ENCODE results near the gene SLC2A8.

SLC2A8 gene

DNA sequence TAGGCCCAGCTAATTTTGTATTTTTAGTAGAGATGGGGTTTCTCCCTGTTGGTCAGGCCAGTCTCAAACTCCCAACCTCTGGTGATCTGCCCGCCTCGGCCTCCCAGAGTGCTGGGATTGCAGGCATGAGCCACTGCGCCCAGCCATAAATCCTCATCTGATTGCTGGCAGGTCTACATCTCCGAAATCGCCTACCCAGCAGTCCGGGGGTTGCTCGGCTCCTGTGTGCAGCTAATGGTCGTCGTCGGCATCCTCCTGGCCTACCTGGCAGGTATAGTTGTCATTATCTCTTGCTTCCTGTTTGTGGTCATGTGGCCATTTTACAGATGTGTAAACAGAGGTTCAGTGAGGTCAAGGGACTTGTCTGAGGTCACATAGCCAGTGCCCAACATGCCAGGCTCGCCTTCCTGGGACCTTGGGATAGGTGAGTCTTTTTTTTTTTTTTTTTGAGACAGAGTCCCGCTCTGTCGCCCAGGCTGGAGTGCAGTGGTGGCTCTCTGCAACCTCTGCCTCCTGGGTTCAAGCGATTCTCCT lies 2.8 kb downstream of the SLC2A8 start:
- Mint-ChIP-seq H3K27me3 (ENCODE audit: low read depth) (no peaks in the 10 kb centered on the region), H3K27ac (no peak overlapping the region), H3K9me3 (no peaks in the 10 kb centered on the region), H3K4me3 (peak overlapping the region; percentile 43 to 62 (median 50)), H3K36me3 (ENCODE audit: low read depth) (no peaks in the 10 kb centered on the region), H3K4me1 (no peaks in the 10 kb centered on the region)
- TF ChIP-seq CTCF (IDR thresholded peaks at IDR 0.05; ENCODE audit: unreplicated experiment in 3 of 3): no peak

DNA sequence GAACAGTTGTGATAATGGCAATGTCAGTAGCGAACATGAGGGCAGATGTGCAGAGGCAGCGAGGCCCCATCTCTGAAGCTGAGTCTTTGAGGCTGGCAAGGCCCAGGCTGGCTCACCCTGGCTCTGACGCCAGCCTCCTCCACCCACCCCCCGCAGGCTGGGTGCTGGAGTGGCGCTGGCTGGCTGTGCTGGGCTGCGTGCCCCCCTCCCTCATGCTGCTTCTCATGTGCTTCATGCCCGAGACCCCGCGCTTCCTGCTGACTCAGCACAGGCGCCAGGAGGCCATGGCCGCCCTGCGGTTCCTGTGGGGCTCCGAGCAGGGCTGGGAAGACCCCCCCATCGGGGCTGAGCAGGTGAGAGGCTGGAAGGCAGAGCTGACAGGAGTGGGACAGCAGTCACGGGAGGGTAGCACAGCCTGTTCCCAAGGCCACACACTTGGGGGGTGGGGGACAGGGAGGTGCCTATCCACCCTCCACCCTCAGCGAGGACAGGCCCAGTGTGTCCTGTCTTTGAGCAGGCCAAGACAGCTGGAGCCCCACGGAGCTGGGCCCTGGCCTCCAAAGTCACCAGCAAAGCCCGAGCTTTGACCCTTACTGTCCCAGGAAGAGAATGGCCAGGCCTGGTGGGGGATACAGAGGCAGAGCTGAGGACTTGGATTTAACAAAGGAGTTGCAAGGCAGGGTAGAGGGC lies 5.6 kb downstream of the SLC2A8 start:
- H3K9me3 Mint-ChIP-seq: no peaks in the 10 kb centered on the region
- H3K27me3 Mint-ChIP-seq (ENCODE audit: low read depth): no peaks in the 10 kb centered on the region
- H3K27ac Mint-ChIP-seq: no peak overlapping the region
- no peaks in the 10 kb centered on the region for H3K4me1 Mint-ChIP-seq
- H3K36me3 Mint-ChIP-seq (ENCODE audit: low read depth): peaks cover 3% of the 10 kb centered on the region
- no peak overlapping the region for H3K4me3 Mint-ChIP-seq
- TF ChIP-seq CTCF (IDR thresholded peaks at IDR 0.05; ENCODE audit: unreplicated experiment in 3 of 3): no peak

- H3K36me3 Mint-ChIP-seq (ENCODE audit: low read depth): peaks cover 3% of the 10 kb centered on the region
- no peaks in the 10 kb centered on the region for H3K27me3 Mint-ChIP-seq (ENCODE audit: low read depth)
- TF ChIP-seq CTCF (IDR thresholded peaks at IDR 0.05; ENCODE audit: unreplicated experiment in 3 of 3): no peak
- H3K4me3 Mint-ChIP-seq: no peak overlapping the region
- H3K4me1 Mint-ChIP-seq: no peaks in the 10 kb centered on the region
- no peak overlapping the region for H3K27ac Mint-ChIP-seq
- no peaks in the 10 kb centered on the region for H3K9me3 Mint-ChIP-seq
Observed at GRCh38 chr9:127403507-127404192, 6.7 kb downstream of the SLC2A8 start.

GRCh38 chr9:127404631-127405030 lies 7.7 kb downstream of the SLC2A8 start:
- H3K4me1 Mint-ChIP-seq: no peaks in the 10 kb centered on the region
- no peaks in the 10 kb centered on the region for H3K27me3 Mint-ChIP-seq (ENCODE audit: low read depth)
- H3K4me3 Mint-ChIP-seq: no peak overlapping the region
- H3K27ac Mint-ChIP-seq: no peak overlapping the region
- no peaks in the 10 kb centered on the region for H3K9me3 Mint-ChIP-seq
- no peak for TF ChIP-seq CTCF (IDR thresholded peaks at IDR 0.05; ENCODE audit: unreplicated experiment in 3 of 3)
- peaks cover 3% of the 10 kb centered on the region for H3K36me3 Mint-ChIP-seq (ENCODE audit: low read depth)

DNA sequence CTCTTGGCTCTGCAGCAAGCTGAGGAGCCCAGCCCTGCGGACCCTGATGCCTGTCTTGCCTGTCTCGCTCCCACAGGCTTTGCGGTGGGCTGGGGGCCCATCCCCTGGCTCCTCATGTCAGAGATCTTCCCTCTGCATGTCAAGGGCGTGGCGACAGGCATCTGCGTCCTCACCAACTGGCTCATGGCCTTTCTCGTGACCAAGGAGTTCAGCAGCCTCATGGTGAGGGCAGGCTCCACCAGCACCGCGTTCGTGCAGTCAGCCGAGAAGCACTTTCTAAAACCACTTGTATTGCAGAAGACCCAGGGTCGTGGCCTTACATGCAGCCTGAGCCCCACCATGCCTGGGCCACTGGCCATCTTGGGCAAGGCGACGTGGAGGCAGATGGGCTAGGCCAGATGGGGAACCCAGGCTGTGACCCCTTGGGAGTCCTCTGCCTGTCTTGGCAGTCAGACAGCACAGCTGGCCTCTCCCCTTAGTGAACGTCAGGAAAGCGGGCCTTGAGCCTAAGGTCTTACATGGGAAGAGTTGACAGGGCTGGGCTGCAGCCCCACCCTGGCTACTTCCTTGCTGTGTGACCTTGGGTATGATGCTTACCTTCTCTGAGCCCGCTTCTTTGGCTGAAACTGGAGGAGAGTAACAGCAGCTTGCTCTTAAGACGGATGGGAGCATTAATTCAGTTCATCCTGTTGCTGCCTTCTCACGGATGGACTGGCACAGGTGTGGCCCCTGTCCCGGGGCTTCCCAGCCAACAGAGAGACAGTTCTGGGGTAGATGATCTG lies 8.6 kb downstream of the SLC2A8 start:
- no peaks in the 10 kb centered on the region for H3K27me3 Mint-ChIP-seq (ENCODE audit: low read depth)
- TF ChIP-seq CTCF (IDR thresholded peaks at IDR 0.05; ENCODE audit: unreplicated experiment in 3 of 3): no peak
- no peak overlapping the region for H3K4me3 Mint-ChIP-seq
- peaks cover 3% of the 10 kb centered on the region for H3K36me3 Mint-ChIP-seq (ENCODE audit: low read depth)
- H3K9me3 Mint-ChIP-seq: no peaks in the 10 kb centered on the region
- no peak overlapping the region for H3K27ac Mint-ChIP-seq
- no peaks in the 10 kb centered on the region for H3K4me1 Mint-ChIP-seq
